ENCODE data around the gene UBE2M. TPM values are rescaled to one million over a fixed set of nuclear protein-coding genes. Genes with fewer than 3 reads are reported as not detected.

UBE2M gene
- polyA plus RNA-seq, 1 of the 3 experiments (the other 2 are of a cell fraction) = 135 TPM

GRCh38 chr19:58513694-58514563, 44.5 kb downstream of the UBE2M start (continued):
- TF ChIP-seq PBX3 (IDR thresholded peaks at IDR 0.05) = peak; percentile 34; the same call in 1 of the 2 replicates
- no peak for TF ChIP-seq GATA2 (CRISPR knock-in tag; IDR thresholded peaks at IDR 0.05)
- no peak for TF ChIP-seq MEF2A (IDR thresholded peaks at IDR 0.05; ENCODE audit: borderline replicate concordance, low read depth)
- TF ChIP-seq NRF1 (IDR thresholded peaks at IDR 0.05; ENCODE audit: low read depth, low read length) = peak; percentile 87
- TF ChIP-seq USF2 (IDR thresholded peaks at IDR 0.05; ENCODE audit: borderline replicate concordance, low read depth, low read length) = no peak
- TF ChIP-seq FOXJ3 (CRISPR knock-in tag; IDR thresholded peaks at IDR 0.05) = no peak
- TF ChIP-seq USF1 (IDR thresholded peaks at IDR 0.05; ENCODE audit: borderline replicate concordance, low read depth) = no peak
- peak; percentile 85 for TF ChIP-seq CTCF (IDR thresholded peaks at IDR 0.05)

GRCh38 chr19:58513213-58513693, 45.2 kb downstream of the UBE2M start:
- peak overlapping the region; percentile 32; the same call in 1 of the 2 replicates for H3K9ac ChIP-seq
- no peaks in the 10 kb centered on the region for H3K27me3 ChIP-seq (ENCODE audit: insufficient read depth)
- ChIA-PET POLR2A (interaction anchor here (1.2 to 1.9 kb wide), 4 partner anchors 30 to 46 kb away, joined by 3 to 10 read pairs (median 5); partner anchors contain the start of genes CHMP2A and TRIM28), CTCF (interaction anchor here (0.7 to 2.4 kb wide), 8 partner anchors 10 to 1150 kb away, joined by 3 to 23 read pairs (median 4); partner anchors contain the start of genes CHMP2A, TRAPPC2B, TRIM28 and ZNF547)
- H3F3A ChIP-seq (replicated peaks; ENCODE audit: insufficient read depth) = peaks cover 4% of the 10 kb centered on the region
- H3K9me2 ChIP-seq = no peaks in the 10 kb centered on the region
- peaks cover 46% of the 10 kb centered on the region for H3K79me2 ChIP-seq (ENCODE audit: insufficient read depth)
- H2AFZ ChIP-seq (ENCODE audit: low read depth) = no peak overlapping the region
- H3K27ac ChIP-seq (ENCODE audit: low read depth in 2 of 2, low read length in 1 of 2) = peak overlapping the region in 1 of 2 experiments; percentile 41; a peak in 2 of 4 replicates
- TF ChIP-seq MAX (IDR thresholded peaks at IDR 0.05; ENCODE audit: low read depth) (no peak), POLR2AphosphoS5 (IDR thresholded peaks at IDR 0.05; ENCODE audit: low read depth, low read length) (peak; percentile 26; the same call in 1 of the 2 replicates), JUND (IDR thresholded peaks at IDR 0.05) (no peak), FOXJ3 (CRISPR knock-in tag; IDR thresholded peaks at IDR 0.05) (no peak), USF1 (IDR thresholded peaks at IDR 0.05; ENCODE audit: borderline replicate concordance, low read depth) (no peak), MXI1 (IDR thresholded peaks at IDR 0.05; ENCODE audit: low read depth, low read length) (no peak), SMC3 (IDR thresholded peaks at IDR 0.05; ENCODE audit: low read depth, low read length) (no peak)
- no peak for DNase-seq
- H3K4me2 ChIP-seq = no peak overlapping the region
- peaks cover 9 to 28% of the 10 kb centered on the region in 2 experiments for H3K36me3 ChIP-seq (replicated peaks in 1 of 2; ENCODE audit: control insufficient read depth in 1 of 2, insufficient read depth in 2 of 2, low read length in 1 of 2)
- no peak overlapping the region for H3K4me3 ChIP-seq (ENCODE audit: low read depth in 2 of 2, low read length in 1 of 2)
- H3K9me3 ChIP-seq = no peaks in the 10 kb centered on the region
- H3K4me1 ChIP-seq (ENCODE audit: control insufficient read depth in 1 of 2, insufficient read depth in 2 of 2, low read depth in 1 of 2, low read length in 1 of 2) = peaks cover 0 to 28% of the 10 kb centered on the region in 2 experiments; a peak in 1 of 4 replicates
- 90% methylated on average over 8 of the region's 10 CpGs for WGBS (ENCODE audit: low lambda C conversion rate)
- H4K20me1 ChIP-seq (ENCODE audit: insufficient read depth) = no peaks in the 10 kb centered on the region; the same call in 1 of the 2 replicates
